Stimulated activated naive CD8-positive, alpha-beta T cell treated with anti-CD3 and anti-CD28 coated beads, Interleukin-15, amount 100 ng/mL, for 72 hours (primary cell): ENCODE results near the gene TMCC3.
"Not testable (repeated sequence)": the region's sequence is repeated elsewhere in the genome, so short reads cannot be mapped to it uniquely, and the experiment has no call there.

Experiments used
- ATAC-seq: fragments of 150-1000 bp; cut with Tn5 transposase; 2 replicates; pipeline ENCODE4 v1.10.0; 2021; ENCODE audit warnings: mild to moderate bottlenecking, moderate library complexity
- DNase-seq, 2 donors: peaks; one replicate each; pipeline ENCODE4 v3.0.0; 2021 to 2022
- H3K27ac Mint-ChIP-seq, 2 donors: one replicate each; pipeline ENCODE4 v1.8.0; 2022; ENCODE audit warnings: mild to moderate bottlenecking in 2 of 2, mixed read lengths in 2 of 2, moderate library complexity in 2 of 2
- H3K27me3 Mint-ChIP-seq: one replicate; pipeline ENCODE4 v1.8.0; 2022; ENCODE audit warnings: mixed read lengths
- H3K4me1 Mint-ChIP-seq: one replicate; pipeline ENCODE4 v1.8.0; 2022; ENCODE audit warnings: mild to moderate bottlenecking, mixed read lengths
- H3K4me3 Mint-ChIP-seq, 2 donors: one replicate each; pipeline ENCODE4 v1.8.0; 2022; ENCODE audit warnings: mild to moderate bottlenecking in 2 of 2, mixed read lengths in 2 of 2, moderate library complexity in 1 of 2
- H3K9me3 Mint-ChIP-seq, 2 donors: one replicate each; pipeline ENCODE4 v1.8.0; 2022; ENCODE audit warnings: mixed read lengths in 2 of 2

The TMCC3 gene

DNA sequence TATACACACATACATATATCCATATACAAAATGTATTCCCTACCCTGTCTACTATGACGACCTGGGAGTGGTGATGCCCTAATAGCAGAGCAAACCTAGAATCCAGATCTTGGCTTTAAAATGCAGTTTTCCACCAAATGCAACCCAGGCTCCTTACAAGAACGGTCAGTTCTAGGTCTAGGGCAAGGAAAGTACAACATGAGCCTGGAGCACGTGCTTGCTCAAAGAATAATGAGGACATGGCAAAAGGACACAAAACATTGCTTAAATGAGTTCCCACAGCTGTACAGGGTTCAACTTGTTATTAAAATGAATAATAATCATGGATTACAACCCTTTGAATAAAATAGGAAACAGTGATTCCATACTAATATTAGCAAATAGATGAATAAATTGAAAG lies 94.7 kb downstream of the TMCC3 start:
- Mint-ChIP-seq H3K27ac (no peak overlapping the region), H3K27me3 (peaks cover 22% of the 10 kb centered on the region), H3K4me1 (peaks cover 7% of the 10 kb centered on the region), H3K9me3 (peaks cover 5 to 6% of the 10 kb centered on the region in 2 donors), H3K4me3 (no peak overlapping the region)
- ATAC-seq (no peak), DNase-seq (no peak)

DNA sequence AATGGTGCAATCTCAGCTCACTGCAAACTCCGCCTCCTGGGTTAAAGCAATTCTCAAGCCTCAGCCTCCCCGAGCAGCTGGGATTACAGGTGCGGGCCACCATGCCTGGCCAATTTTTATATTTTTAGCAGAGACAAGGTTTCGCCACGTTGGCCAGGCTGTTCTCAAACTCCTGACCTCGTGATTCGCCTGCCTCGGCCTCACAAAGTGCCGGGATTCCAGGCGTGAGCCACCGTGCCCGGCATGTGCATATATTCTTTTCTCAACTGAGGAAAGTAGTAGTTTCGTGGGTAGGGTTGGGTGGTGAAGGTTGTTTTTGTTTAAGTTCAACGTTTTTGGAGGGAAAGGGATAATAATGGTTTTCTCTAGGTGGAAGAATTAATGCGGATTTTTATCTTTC lies 96.5 kb downstream of the TMCC3 start:
- ATAC-seq (no peak), DNase-seq (no peak)
- no peaks in the 10 kb centered on the region for H3K4me1 Mint-ChIP-seq
- H3K27me3 Mint-ChIP-seq: peaks cover 4% of the 10 kb centered on the region
- H3K27ac Mint-ChIP-seq: no peak overlapping the region
- H3K4me3 Mint-ChIP-seq: no peak overlapping the region
- peaks cover 5 to 7% of the 10 kb centered on the region in 2 donors for H3K9me3 Mint-ChIP-seq

DNA sequence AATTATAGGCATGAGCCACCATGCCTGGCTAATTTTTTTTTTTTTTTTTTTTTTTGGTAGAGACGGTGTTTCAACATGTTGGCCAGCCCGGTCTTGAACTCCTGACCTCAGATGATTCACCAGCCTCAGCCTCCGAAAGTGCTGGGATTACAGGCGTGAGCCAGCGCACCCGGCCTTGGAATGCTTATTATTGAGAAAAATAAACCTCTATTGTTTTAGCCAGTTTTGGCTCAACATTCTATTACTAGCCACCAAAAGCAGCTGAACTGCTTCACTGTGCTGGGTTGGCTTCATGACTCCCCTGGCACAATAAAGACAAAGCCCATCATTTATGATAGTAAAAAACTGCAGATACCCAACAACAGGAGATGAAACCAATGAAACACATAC lies 97.2 kb downstream of the TMCC3 start:
- peaks cover 9 to 13% of the 10 kb centered on the region in 2 donors for H3K9me3 Mint-ChIP-seq
- DNase-seq (no peak), ATAC-seq (no peak)
- no peaks in the 10 kb centered on the region for H3K4me1 Mint-ChIP-seq
- H3K27ac Mint-ChIP-seq: no peak overlapping the region
- H3K27me3 Mint-ChIP-seq: no peaks in the 10 kb centered on the region
- no peak overlapping the region for H3K4me3 Mint-ChIP-seq

- ATAC-seq (no peak), DNase-seq (no peak)
- H3K9me3 Mint-ChIP-seq: peaks cover 22 to 26% of the 10 kb centered on the region in 2 donors
- no peak overlapping the region for H3K4me3 Mint-ChIP-seq
- H3K27me3 Mint-ChIP-seq: no peaks in the 10 kb centered on the region
- H3K4me1 Mint-ChIP-seq: no peaks in the 10 kb centered on the region
- no peak overlapping the region for H3K27ac Mint-ChIP-seq
These were observed 98.5 kb downstream of the TMCC3 start for GRCh38 chr12:94551810-94552209.

GRCh38 chr12:94550964-94551363 lies 99.4 kb downstream of the TMCC3 start:
- no peak for ATAC-seq
- no peaks in the 10 kb centered on the region for H3K4me1 Mint-ChIP-seq
- no peak overlapping the region for H3K4me3 Mint-ChIP-seq
- H3K27ac Mint-ChIP-seq: no peak overlapping the region
- DNase-seq: no peak
- peaks cover 30 to 34% of the 10 kb centered on the region in 2 donors for H3K9me3 Mint-ChIP-seq
- no peaks in the 10 kb centered on the region for H3K27me3 Mint-ChIP-seq

- peaks cover 37 to 42% of the 10 kb centered on the region in 2 donors for H3K9me3 Mint-ChIP-seq
- ATAC-seq, H3K4me1 Mint-ChIP-seq, DNase-seq, H3K27ac Mint-ChIP-seq, H3K27me3 Mint-ChIP-seq, H3K4me3 Mint-ChIP-seq: not testable (repeated sequence)
These were observed 101.5 kb downstream of the TMCC3 start for GRCh38 chr12:94548833-94549232.

- Mint-ChIP-seq H3K4me3 (no peak overlapping the region), H3K9me3 (peaks cover 36 to 41% of the 10 kb centered on the region in 2 donors), H3K27me3 (no peaks in the 10 kb centered on the region), H3K27ac (no peak overlapping the region), H3K4me1 (no peaks in the 10 kb centered on the region)
- DNase-seq: peak in 1 of 2 donors; percentile 14
- ATAC-seq: peak; percentile 73
These were observed 104.2 kb downstream of the TMCC3 start for GRCh38 chr12:94545935-94546771.

DNA sequence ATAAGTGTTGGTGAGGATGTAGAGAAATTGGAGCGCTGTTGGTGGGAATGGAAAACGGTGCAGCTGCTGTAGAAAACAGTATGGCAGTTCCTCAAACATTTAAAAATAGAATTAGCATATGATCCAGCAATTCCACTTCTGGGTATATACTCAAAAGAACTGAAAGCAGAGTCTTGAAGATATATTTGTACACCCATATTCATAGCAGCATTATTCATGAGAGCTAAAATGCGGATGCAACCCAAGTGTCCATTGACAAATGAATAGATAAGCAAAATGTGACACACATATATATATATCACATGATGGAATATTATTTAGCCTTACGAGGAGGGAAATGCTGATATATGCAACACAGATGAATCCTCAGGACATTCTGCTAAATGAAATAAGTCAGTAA lies 106.0 kb downstream of the TMCC3 start:
- Mint-ChIP-seq H3K4me3 (no peak overlapping the region), H3K4me1 (no peaks in the 10 kb centered on the region), H3K27ac (no peak overlapping the region), H3K27me3 (no peaks in the 10 kb centered on the region), H3K9me3 (peaks cover 32 to 35% of the 10 kb centered on the region in 2 donors)
- ATAC-seq: no peak
- no peak for DNase-seq

GRCh38 chr12:94538318-94538717 lies 112.0 kb downstream of the TMCC3 start:
- Mint-ChIP-seq H3K4me3 (no peak overlapping the region), H3K27ac (no peak overlapping the region), H3K27me3 (no peaks in the 10 kb centered on the region), H3K4me1 (no peaks in the 10 kb centered on the region), H3K9me3 (no peaks in the 10 kb centered on the region)
- DNase-seq: no peak
- no peak for ATAC-seq

DNA sequence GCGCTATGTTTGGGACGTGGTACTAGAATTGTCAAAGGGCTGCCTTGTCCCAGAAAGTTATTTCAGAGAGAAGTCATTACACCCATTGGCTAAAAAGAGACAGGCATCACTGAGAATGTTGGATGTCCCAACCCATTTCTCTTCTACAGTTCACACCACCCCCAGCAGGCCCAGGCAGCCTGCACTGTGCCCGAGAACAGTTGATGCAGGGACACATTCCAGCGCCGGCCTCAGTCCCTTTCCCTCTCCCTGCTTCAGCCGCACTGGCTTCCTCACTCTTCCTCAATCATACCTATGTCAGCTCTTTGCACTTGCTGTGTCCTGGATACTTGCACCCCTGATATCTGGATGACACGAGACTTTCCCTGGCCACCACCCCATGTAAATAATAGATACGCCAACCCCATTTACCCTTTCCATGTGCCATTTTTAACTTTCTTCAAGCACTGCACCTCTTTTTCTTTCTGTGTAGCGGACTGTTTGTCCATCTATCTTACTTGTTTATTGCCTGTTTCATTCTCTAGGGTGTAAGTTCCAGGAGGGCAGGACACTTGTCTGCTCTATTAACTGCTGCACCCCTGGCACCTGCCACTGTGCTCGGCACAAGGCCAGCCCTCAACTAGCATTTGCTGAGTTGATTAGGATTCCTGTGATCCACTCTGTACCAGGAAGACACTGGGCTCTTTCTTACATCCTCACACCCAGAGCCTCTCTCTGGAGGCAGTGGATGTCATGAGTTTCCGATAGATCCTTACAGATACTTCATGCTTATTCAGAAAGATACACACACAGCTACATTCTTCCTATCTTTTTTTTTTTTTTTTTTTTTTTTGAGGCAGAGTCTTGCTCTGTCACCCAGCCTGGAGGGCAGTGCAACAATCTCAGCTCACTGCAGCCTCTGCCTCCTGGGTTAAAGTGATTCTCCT lies 114.1 kb downstream of the TMCC3 start:
- DNase-seq: no peak
- H3K9me3 Mint-ChIP-seq: no peaks in the 10 kb centered on the region
- H3K27ac Mint-ChIP-seq: peak overlapping the region in 1 of 2 donors; percentile 4
- no peak overlapping the region for H3K4me3 Mint-ChIP-seq
- ATAC-seq: no peak
- H3K4me1 Mint-ChIP-seq: no peaks in the 10 kb centered on the region
- no peaks in the 10 kb centered on the region for H3K27me3 Mint-ChIP-seq

DNA sequence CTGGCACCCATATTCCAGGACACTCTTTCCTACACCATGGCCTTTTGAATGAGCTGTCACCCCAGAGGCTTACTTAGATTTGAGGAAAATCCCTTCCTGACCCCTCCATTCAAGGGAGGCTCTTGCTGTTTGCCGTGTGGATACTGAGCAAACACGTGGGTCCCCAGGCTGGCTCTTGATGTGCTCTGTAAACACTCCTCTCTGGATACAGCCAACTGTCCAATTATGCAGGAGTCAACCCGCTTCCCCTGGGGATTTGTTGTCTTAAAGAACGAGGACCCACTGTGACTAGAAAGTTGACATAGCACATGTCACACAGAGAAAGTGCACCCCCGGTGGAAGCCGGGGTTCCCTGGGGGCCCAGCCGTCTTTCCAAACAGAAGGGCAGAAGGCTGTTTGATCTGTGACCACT lies 114.8 kb downstream of the TMCC3 start:
- no peak for ATAC-seq
- DNase-seq: no peak
- Mint-ChIP-seq H3K4me1 (no peaks in the 10 kb centered on the region), H3K27ac (no peak overlapping the region), H3K4me3 (no peak overlapping the region), H3K9me3 (no peaks in the 10 kb centered on the region), H3K27me3 (peaks cover 3% of the 10 kb centered on the region)

GRCh38 chr12:94534774-94535509 lies 115.4 kb downstream of the TMCC3 start:
- Mint-ChIP-seq H3K9me3 (no peaks in the 10 kb centered on the region), H3K4me1 (no peaks in the 10 kb centered on the region), H3K27me3 (peaks cover 7% of the 10 kb centered on the region), H3K4me3 (no peak overlapping the region), H3K27ac (no peak overlapping the region)
- ATAC-seq (no peak), DNase-seq (no peak)

DNA sequence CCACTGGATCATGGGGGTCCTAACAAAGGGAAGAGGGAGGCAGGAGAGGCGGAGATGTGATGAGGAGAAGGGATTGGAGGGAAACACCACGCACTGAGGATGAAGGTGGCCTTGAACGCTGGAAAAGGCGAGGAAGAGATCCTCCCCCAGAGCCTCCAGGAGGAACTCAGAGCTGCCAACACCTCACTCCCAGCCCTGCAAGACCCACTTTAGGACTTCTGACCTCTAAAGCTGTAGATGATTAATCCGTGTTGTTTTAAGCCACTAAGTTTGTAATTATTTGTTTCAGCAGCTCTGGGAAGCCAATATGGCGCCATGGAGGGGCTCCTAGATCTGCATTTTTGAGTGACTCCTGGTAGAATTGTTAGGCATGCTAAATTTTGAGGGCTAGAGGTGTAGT lies 116.1 kb downstream of the TMCC3 start:
- DNase-seq (no peak), ATAC-seq (no peak)
- Mint-ChIP-seq H3K4me3 (no peak overlapping the region), H3K4me1 (no peaks in the 10 kb centered on the region), H3K27me3 (peaks cover 7% of the 10 kb centered on the region), H3K9me3 (no peaks in the 10 kb centered on the region), H3K27ac (no peak overlapping the region)

GRCh38 chr12:94532490-94533422 lies 117.6 kb downstream of the TMCC3 start:
- Mint-ChIP-seq H3K4me1 (no peaks in the 10 kb centered on the region), H3K9me3 (no peaks in the 10 kb centered on the region), H3K27ac (peak overlapping the region in 1 of 2 donors; percentile 7), H3K27me3 (peaks cover 7% of the 10 kb centered on the region), H3K4me3 (no peak overlapping the region)
- peak; percentile 71 to 73 for DNase-seq
- ATAC-seq: peak; percentile 90
